Right cardiac atrium (tissue), 5 donors: ENCODE results near the gene EFNA4. TPM values are rescaled to one million over a fixed set of nuclear protein-coding genes. Genes with fewer than 3 reads are reported as not detected.

Experiments used
- ATAC-seq, 2 donors: fragments of 200-7000 bp; cut with Tn5 transposase; one replicate each; pipeline versions ENCODE4 v1.8.0 to v1.9.1; 2020; ENCODE audit warnings: moderate library complexity in 2 of 2, mild to moderate bottlenecking in 1 of 2
- DNase-seq, 3 donors: peaks; one replicate each; pipeline ENCODE4 v3.0.0-alpha.2; 2020
- H3K27ac ChIP-seq: one replicate; pipeline ENCODE4 v1.5.1; 2013; ENCODE audit warnings: mild to moderate bottlenecking, low read length, control low read depth, moderate library complexity
- H3K27me3 ChIP-seq: one replicate; pipeline ENCODE4 v1.6.1; 2013; ENCODE audit not compliant: control insufficient read depth, insufficient read depth
- H3K4me1 ChIP-seq: one replicate; pipeline ENCODE4 v1.6.1; 2013; ENCODE audit warnings: low read length; ENCODE audit not compliant: control insufficient read depth, insufficient read depth
- H3K4me3 ChIP-seq: one replicate; pipeline ENCODE4 v1.5.1; 2013; ENCODE audit warnings: low read length, control low read depth
- H3K9me3 ChIP-seq: one replicate; pipeline ENCODE4 v1.6.1; 2013; ENCODE audit warnings: low read length; ENCODE audit not compliant: control insufficient read depth
- WGBS: extraction: QIAGEN DNeasy Blood & Tissue Kit; methylation state at CpG from one replicate; pipeline ENCODE4 v1.1.7; 2013; 5-methylcytosine and 5-hydroxymethylcytosine counted together
- intact Hi-C, 4 donors: fragments of 100-400 bp; cut with DNase I; formaldehyde crosslinking; loops; one replicate each; pipeline versions ENCODE4 v1.11.0 to v1.14.0; 2022 to 2023
- polyA plus RNA-seq: library from polyadenylated mRNA; stranded (reverse); fragments of 200-250 nt; gene quantifications from one replicate; pipeline ENCODE4 v1.2.3, GENCODE V29; 2013
- total RNA-seq, 4 donors: library from RNA; stranded (reverse); fragmentation: NEBNext Ultra II Directional; extraction: Animal tissue kit (Norgen Biotek cat#: 25700); gene quantifications; one replicate each; pipeline ENCODE4 v1.2.1, GENCODE V29; 2021
- donor health status: healthy with polysubstance abuse.
- donor health status: DM: no; HTN: yes; CAD: no.
- donor health status: DM: no; HTN: no; CAD: no.
- donor health status: DM: no; HTN: yes; CAD: no; lungs with severe emphysema.
- donor health status: DM: yes; HTN: yes; CAD: no.

The EFNA4 gene
- total and polyA plus RNA-seq, 5 donors = 3.0 to 4.2 (median 3.5) TPM

DNA sequence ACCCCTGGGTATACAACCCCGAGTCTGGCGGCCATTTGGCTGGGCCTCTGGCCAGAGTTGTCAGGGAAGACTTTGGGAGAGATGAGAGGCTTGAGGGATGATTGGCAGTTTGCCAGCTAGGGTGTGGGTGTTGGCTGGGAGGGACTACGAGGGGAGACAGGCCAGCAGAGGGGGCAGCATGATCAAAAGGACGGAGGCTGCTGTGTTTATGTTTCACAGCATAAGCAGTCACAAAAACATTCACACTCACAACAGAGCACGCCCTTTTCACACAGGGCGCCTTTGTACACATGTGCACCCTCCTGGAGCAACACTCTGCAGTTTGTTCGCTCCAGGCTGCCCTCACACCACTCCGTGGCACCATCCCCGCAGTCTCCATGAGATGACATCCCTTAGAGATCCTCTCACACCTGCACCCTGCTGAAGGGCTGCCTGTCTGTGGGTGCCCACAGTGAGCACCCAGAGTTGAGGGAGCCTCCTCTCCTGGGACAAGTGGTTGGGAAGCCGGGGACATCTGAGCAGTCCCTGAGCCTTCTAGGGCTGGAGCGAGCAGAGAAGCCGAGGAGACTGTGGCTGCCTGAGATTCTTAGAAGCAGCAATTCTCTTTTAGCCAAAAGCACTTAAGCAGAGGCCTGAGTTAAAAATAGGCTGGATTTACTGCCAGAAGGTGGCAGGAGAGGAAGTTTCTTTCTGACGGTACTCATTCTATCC is 30.5 kb downstream of the EFNA4 start:
- peak; percentile 69 to 82 (median 81) for DNase-seq
- no peaks in the 10 kb centered on the region for H3K9me3 ChIP-seq
- no peaks in the 10 kb centered on the region for H3K27me3 ChIP-seq
- intact Hi-C loops = loop anchor here (2.0 to 5.0 kb wide), 3 partner anchors 33 to 75 kb away; partner anchors contain the start of gene EFNA1 (in 2 of the 4)
- H3K27ac ChIP-seq = peak overlapping the region; percentile 80
- H3K4me1 ChIP-seq = peaks cover 7% of the 10 kb centered on the region
- peak; percentile 58 to 62 for ATAC-seq
- WGBS = 8% methylated on average over 13 of the region's 13 CpGs
- no peak overlapping the region for H3K4me3 ChIP-seq

DNA sequence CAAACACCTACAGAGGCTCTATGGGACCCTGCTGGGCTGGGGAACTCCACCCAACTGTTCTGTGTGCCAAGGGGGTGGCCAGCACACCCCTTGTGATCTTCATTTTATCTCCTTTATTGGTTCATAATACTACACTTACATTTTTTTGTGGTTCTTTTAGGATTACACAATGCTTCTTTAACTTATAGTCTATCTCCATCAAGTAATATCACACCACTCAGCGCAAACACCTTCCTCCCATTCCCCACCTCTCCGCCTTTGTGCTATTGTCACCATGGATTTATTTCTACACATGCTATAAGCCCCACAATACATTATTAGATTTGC is 31.0 kb downstream of the EFNA4 start:
- Histone ChIP-seq H3K27ac (no peak overlapping the region), H3K4me3 (no peak overlapping the region), H3K9me3 (no peaks in the 10 kb centered on the region), H3K27me3 (no peaks in the 10 kb centered on the region), H3K4me1 (peaks cover 7% of the 10 kb centered on the region)
- DNase-seq (no peak), ATAC-seq (no peak)
- intact Hi-C loops = loop anchor here (2.0 to 5.0 kb wide), 3 partner anchors 33 to 74 kb away; partner anchors contain the start of gene EFNA1 (in 2 of the 4)
- WGBS = 71% methylated on average over 2 of the region's 2 CpGs

DNA sequence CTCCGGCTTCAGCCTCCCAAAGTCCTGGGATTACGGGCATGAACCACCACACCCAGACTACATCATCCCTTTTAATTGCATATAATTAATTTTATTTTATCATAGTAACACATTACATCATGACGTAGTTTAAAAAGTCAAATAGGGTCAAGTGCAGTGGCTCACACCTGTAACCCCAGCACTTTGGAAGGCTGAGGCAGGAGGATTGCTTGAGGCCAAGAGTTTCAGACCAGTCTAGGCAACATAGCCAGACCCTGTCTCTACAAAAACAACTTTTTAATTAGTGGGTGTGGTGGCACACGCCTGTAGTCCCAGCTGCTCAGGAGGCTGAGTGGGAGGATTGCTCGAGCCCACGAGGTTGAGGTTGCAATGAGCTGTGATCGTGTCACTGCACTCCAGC is 35.8 kb downstream of the EFNA4 start:
- Histone ChIP-seq H3K27ac (no peak overlapping the region), H3K4me1 (no peaks in the 10 kb centered on the region), H3K4me3 (no peak overlapping the region), H3K9me3 (no peaks in the 10 kb centered on the region), H3K27me3 (no peaks in the 10 kb centered on the region)
- 82% methylated on average over 7 of the region's 7 CpGs for WGBS
- DNase-seq (no peak), ATAC-seq (no peak)
- intact Hi-C loops = no loop called here

DNA sequence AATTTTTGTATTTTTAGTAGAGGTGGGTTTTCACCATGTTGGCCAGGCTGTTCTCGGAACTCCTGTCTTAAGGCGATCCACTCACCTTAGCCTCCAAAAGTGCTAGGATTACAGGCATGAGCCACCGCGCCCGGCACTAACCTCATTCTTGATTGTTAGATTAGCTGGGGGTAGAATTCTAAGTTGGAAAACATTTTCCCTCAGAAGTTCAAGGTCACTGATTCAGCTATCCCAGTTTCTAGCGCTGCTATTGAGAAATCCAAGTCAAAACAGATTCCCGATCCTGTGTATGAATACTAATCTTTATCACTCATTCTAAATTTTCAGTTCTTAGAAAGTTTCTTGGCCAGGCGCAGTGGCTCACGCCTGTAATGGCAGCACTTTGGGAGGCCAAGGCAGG is 39.8 kb downstream of the EFNA4 start:
- intact Hi-C loops = no loop called here
- Histone ChIP-seq H3K27me3 (no peaks in the 10 kb centered on the region), H3K9me3 (no peaks in the 10 kb centered on the region), H3K27ac (no peak overlapping the region), H3K4me3 (no peak overlapping the region), H3K4me1 (no peaks in the 10 kb centered on the region)
- ATAC-seq = no peak
- WGBS = 94% methylated on average over 9 of the region's 9 CpGs
- DNase-seq = no peak

DNA sequence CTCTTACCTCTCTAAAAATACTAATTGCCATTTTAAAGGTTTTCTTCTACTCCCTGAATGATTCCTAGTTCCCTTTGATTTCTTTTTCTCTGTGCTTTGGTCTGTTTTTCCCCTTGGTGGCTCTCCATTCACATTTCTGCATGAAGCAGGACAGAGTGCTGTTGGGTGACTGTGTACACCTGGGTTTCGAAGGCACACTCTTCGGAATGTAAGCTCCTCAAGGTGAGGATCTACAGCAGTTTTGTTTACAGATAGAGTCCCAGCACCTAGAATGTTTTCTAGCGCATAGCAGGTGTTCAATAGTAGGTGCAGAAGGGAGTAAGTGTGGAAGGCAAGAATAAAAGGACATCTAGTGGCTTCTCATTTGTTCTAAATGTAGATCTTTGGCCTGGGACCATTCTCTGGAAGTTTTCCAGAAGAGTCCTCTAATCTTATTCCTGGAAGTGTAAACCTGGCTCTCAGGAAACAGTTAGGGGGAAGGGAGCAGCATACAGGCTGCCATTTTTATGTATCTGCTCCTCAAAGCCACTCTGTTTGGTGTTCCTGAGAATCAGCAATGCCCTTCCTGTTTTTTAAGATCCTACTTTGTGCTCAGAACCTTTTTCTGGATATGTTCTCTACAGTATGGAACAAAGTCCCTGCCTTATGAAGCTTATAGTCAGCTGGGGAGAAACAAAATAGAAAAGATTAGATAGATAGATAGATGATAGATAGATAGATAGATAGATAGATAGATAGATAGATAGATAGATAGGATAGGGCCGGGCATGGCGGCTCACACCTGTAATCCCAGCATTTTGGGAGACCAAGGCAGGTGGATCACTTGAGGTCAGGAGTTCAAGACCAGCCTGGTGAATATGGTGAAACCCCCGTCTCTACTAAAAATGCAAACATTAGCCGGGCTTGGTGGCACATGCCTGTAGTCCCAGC is 41.3 kb downstream of the EFNA4 start:
- no peaks in the 10 kb centered on the region for H3K9me3 ChIP-seq

DNA sequence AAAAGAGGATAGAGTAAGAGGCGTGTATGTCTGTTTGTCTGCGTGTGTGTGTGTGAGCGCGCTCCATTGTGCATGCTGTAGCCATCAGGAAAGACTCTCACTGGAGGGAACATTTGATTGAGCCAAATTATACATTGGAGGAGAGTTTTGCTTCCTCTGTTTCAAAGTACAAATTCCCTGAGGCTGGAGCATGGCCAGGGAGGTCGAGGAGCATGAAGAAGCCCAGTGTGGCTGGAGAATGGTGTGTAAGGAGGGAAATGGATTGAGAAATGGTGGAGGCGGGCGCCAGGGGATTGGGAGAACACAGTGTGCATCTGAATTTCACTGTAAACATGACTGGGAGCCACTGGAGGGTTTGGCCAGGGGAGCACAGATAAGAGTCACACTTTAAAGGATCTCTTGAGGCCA is 42.1 kb downstream of the EFNA4 start:
- no peaks in the 10 kb centered on the region for H3K9me3 ChIP-seq
- peak overlapping the region; percentile 44 for H3K27ac ChIP-seq
- peak; percentile 56 to 84 (median 67) for DNase-seq

More for the DNA sequence above, 41.3 kb downstream of the EFNA4 start:
- peak; percentile 70 to 75 for ATAC-seq
- Histone ChIP-seq H3K27ac (peak overlapping the region; percentile 44), H3K4me1 (no peaks in the 10 kb centered on the region), H3K4me3 (no peak overlapping the region), H3K27me3 (no peaks in the 10 kb centered on the region)
- 69% methylated on average over 7 of the region's 7 CpGs for WGBS
- intact Hi-C loops = no loop called here
- no peak for DNase-seq

DNA sequence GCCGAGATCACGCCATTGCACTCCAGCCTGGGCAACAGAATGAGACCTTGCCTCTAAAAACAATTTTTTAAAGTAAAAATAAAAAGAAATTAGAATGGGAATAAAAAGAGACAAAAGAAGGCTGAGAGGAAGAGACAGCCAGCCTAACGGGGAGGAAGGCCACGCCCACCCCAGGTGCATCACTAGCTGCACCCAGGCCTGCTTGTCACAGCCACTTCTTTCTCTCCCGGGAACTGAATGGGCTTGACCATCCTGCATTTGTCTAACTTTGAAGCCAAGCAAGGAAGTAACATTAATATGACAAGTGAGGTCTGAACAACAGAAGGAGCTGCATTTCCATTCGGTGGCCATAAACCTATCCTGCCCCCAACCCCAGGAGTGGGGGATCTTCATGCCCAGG is 43.3 kb downstream of the EFNA4 start:
- 72% methylated on average over 6 of the region's 6 CpGs for WGBS
- ATAC-seq (no peak), DNase-seq (no peak)
- H3K4me3 ChIP-seq = no peak overlapping the region
- H3K4me1 ChIP-seq = no peaks in the 10 kb centered on the region
- intact Hi-C loops = no loop called here
- H3K27me3 ChIP-seq = no peaks in the 10 kb centered on the region
- H3K9me3 ChIP-seq = no peaks in the 10 kb centered on the region
- H3K27ac ChIP-seq = no peak overlapping the region

More for the DNA sequence above, 42.1 kb downstream of the EFNA4 start:
- Histone ChIP-seq H3K4me1 (no peaks in the 10 kb centered on the region), H3K4me3 (no peak overlapping the region), H3K27me3 (no peaks in the 10 kb centered on the region)
- ATAC-seq = peak; percentile 86 to 92
- WGBS = 63% methylated on average over 7 of the region's 7 CpGs
- intact Hi-C loops = no loop called here

DNA sequence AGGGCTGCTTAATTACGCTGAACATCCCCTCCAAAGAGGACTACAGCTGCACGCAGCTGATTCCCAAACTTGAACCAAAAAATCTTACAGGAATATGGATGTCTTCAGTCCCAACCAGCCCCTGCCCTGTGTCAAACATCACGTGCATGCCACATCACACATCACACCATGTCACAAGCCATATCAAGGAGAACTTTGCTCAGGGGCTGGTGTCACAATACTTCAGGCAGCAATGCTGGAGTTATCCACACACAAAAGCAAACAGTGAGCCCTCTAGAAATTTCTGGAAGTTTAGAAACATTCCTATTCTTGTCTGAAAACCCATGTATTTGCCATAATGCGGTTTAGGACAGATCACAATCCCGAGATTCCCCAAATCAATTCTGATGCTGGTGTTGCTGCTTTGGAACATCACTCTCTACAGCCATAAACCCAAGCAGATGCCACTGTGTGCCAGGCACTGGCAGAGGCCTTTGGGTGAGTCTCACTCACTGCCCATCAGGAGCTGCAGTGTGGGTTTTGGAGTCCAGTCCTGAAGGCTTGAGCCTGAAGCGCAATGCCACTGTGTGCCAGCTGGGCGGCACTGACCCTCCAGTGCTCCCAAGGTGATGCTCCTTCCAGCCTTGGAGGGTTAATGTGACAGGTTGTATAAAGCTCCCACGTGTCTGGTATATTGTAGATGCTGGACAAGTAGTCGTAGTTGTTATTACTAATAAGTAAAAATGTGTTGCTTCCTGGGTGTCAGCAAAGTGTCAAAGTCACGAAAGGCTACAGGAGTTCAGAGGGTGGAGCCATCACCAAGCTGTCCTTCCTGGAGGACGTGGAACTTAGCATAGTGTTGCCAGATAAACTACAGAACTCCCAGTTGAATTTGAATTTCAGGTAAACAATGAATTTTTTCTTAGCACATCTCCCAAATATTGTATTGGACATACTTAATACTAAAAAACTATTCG is 44.0 kb downstream of the EFNA4 start:
- ATAC-seq = no peak
- intact Hi-C loops = no loop called here

DNA sequence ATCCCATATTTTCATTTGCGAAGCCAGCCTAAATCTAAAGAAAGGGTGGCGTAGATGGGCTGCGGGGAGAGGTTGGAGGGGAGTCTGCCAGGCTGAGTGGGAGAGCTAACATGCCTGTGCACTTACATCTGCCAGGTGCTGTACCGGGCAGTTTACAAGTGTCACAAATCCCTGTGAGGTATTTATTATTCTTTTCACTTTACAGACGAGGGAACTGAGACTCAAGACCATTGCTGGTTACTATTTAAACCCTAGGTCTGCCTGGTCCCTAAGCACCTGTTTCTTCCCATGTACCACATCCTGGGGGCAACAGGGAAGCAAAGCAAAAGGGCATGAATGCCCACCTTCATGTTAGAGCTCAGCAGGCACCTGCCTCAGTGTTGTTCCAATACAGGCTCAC is 44.8 kb downstream of the EFNA4 start:
- ATAC-seq (no peak), DNase-seq (no peak)
- intact Hi-C loops = no loop called here
- no peaks in the 10 kb centered on the region for H3K27me3 ChIP-seq
- H3K4me1 ChIP-seq = no peaks in the 10 kb centered on the region
- H3K9me3 ChIP-seq = no peaks in the 10 kb centered on the region
- WGBS = 82% methylated on average over 5 of the region's 5 CpGs
- H3K27ac ChIP-seq = no peak overlapping the region
- no peak overlapping the region for H3K4me3 ChIP-seq

More for the DNA sequence above, 44.0 kb downstream of the EFNA4 start:
- DNase-seq = no peak
- 77% methylated on average over 12 of the region's 12 CpGs for WGBS
- H3K27me3 ChIP-seq = no peaks in the 10 kb centered on the region
- no peak overlapping the region for H3K4me3 ChIP-seq
- H3K27ac ChIP-seq = no peak overlapping the region
- H3K4me1 ChIP-seq = no peaks in the 10 kb centered on the region
- no peaks in the 10 kb centered on the region for H3K9me3 ChIP-seq

DNA sequence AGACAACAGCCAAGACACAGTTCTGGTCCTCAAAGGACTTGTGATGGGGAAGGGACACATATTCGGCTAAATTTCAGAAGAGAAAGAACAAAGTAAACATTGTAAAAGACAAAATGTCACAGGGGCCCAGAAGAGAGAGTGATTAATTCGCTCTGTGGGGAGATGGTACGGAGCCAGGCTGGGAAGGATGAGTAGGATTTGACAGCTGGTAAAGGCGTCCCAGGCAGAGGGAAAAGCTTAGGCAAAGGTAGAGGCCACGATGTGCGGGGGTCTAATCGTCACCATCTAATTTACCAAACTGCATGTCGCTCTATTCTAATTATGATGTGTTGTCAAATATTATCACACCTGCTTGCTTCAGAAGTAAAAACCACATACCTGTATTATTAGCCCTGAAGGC is 46.8 kb downstream of the EFNA4 start:
- no peak overlapping the region for H3K27ac ChIP-seq
- intact Hi-C loops = no loop called here
- no peak overlapping the region for H3K4me3 ChIP-seq
- no peaks in the 10 kb centered on the region for H3K27me3 ChIP-seq
- no peaks in the 10 kb centered on the region for H3K4me1 ChIP-seq
- DNase-seq (no peak), ATAC-seq (no peak)
- 82% methylated on average over 8 of the region's 8 CpGs for WGBS
- H3K9me3 ChIP-seq = no peaks in the 10 kb centered on the region
